ENCODE results near the gene PNPLA3.

PNPLA3 gene, protein sequence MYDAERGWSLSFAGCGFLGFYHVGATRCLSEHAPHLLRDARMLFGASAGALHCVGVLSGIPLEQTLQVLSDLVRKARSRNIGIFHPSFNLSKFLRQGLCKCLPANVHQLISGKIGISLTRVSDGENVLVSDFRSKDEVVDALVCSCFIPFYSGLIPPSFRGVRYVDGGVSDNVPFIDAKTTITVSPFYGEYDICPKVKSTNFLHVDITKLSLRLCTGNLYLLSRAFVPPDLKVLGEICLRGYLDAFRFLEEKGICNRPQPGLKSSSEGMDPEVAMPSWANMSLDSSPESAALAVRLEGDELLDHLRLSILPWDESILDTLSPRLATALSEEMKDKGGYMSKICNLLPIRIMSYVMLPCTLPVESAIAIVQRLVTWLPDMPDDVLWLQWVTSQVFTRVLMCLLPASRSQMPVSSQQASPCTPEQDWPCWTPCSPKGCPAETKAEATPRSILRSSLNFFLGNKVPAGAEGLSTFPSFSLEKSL

DNA sequence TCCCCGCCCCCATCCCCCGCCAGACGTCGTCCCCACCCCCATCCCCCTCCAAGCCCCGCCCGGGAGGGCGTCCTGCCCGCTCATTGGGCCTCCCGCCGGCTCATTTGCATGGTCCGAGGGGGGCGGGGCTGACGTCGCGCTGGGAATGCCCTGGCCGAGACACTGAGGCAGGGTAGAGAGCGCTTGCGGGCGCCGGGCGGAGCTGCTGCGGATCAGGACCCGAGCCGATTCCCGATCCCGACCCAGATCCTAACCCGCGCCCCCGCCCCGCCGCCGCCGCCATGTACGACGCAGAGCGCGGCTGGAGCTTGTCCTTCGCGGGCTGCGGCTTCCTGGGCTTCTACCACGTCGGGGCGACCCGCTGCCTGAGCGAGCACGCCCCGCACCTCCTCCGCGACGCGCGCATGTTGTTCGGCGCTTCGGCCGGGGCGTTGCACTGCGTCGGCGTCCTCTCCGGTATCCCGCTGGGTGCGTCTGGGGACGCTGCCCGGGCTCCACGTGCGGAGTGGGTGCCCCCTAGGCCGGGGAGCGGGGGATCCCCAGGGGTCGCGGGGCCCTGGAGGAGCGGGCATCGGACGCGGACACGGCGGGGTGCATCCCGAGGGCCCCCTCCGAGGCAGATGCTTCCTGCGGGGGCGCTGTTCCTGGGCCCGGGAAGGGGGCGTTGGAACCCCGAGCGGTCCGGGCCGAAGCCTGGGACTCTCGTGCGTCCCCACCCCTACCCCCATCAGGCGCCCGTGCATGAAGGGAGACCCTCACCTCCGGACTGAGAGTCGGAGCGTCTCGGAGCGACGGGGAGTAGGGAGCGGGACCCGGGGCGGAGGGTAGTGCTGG lies at the start of gene PNPLA3:
PNPLA3 (plus strand) TSS at position 175 of the 834 bp plus-strand sequence; CDS start at position 282, 107 bp downstream.
- DNase-seq (ENCODE audit: insufficient read length, low spot score) (peak; percentile 66), FAIRE-seq (no peak)

DNA sequence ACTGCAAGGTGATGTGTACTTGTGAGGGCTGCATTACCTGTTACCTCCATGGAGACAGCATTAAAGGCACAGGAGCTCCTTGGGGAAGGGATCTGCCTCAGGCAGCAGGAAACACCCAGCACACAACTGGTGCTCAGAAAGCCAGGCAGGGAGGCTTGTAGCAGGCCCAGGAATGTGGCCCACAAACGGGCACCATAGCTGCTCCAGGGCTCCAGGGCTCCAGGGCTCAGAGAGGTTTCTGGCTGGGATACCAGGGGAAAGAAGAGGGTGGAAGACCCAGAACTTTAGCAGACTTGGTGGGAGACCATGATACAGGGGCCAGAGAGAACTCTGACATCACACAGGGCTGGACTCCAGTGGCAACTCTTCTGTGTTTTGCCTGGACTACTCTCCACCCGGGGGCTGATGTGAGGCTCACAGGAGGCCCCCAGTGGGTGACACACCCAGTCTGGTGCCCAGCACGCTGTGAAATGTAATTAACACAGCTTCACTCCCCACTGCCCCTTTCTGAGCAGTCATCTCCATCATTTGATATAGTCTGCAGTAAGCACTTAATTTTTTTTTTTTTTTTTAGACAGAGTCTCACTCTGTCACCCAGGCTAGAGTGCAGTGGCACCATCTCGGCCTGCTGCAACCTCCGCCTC lies 46.6 kb upstream of the PNPLA3 start:
- DNase-seq (ENCODE audit: insufficient read length, low spot score), result no peak

DNA sequence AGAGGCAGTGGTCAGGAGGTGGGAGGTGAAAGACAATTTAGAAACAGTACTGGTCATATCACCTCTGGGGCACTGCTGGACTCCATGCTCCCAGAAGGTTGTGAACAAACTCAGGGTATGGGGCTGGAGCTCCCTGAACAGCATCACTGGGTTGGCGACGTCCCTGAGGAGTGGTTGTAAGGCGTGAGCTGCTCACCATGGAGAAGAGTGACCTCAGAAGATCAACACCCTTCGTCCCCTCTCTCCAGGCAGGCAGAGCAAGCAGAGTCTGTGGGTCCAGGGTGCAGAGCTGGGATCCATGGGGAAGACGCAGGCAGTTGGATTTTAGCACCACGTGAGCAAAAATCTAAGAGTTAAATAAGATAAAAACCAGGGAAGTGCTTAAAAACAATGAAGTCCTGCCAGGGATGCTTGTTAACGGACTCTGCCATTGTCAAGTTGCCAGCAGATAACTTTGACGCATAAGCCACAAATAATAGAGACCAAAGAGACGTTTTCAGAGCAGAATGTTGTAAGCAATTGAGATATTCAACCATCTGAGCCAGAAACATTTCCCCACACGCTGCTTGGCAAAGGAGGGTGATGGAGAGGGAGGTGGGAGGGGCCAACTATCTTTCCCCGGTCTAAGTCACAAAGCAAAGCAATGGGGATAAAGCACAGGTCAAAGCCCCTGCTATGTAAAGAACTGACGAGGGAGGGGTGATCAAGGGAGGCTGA lies 45.4 kb upstream of the PNPLA3 start:
- DNase-seq (ENCODE audit: insufficient read length, low spot score) (no peak), FAIRE-seq (no peak)

More for the DNA sequence above, 46.6 kb upstream of the PNPLA3 start:
- FAIRE-seq, result no peak

DNA sequence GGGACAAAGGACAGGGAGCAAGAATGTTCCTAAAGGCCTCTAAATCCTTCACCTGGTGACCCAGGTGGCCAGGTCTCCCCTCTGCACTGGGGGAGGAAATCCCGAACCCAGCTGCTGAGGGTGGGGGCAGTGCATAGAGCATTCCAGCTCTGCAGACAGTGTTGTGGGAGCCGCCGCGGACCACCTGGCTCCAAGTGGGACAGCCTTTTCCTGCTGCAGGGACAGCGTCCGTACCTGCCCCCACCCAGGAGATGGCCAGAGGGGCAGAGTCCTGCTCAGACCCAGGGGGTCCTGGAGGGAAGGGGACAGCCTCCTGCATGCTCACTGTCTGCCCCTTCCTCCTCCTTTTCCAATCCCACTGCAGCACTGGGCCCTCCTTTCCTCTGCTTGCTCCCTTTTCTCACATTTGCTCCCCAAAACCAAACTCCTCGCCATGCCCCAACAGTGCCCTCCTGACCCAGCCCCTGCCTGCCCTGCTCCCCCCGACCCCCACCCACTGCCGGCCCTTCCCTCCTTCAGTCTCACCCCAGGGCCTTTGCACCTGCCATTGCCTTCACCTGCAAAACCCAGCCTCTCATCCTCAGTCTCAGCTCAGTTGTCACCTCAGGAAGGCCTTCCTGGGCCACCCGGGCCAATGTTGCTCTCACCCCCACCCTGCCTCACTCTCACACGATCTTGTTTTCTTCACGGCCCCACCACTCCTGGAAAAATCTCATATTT lies 44.6 kb upstream of the PNPLA3 start:
- FAIRE-seq (no peak), DNase-seq (ENCODE audit: insufficient read length, low spot score) (no peak)

DNA sequence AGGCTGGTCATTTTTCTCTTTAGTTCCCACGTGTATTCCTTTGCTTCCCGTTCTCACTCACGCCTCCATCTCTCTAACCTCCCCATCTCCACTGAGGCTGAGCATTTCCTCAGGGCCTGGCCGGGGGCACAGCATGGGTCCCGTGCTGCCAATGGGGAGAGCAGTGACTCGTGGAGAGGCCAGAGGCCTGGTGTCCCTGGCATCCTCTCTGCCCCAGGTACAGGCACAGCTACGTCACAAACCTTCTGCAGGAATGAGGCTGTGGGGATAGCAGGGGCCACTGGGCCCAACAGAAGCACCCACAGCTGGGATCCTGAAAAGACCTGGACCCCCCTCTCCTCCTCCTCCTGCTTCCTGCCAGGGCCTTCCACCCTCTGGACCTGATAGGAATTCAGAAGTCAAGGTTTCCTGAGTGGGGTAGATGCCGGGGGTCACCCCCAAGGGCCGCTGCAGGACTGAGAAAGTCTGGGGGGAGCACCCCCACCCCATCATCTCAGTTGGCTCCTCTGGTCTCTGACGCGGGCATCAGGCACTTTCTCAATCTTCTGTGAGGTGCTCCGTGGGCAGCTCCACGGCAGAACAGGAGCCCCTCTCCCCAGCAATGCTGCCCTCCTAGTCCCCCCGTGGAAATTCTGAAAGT lies 43.6 kb upstream of the PNPLA3 start:
- FAIRE-seq, result no peak
- DNase-seq (ENCODE audit: insufficient read length, low spot score), result no peak

DNA sequence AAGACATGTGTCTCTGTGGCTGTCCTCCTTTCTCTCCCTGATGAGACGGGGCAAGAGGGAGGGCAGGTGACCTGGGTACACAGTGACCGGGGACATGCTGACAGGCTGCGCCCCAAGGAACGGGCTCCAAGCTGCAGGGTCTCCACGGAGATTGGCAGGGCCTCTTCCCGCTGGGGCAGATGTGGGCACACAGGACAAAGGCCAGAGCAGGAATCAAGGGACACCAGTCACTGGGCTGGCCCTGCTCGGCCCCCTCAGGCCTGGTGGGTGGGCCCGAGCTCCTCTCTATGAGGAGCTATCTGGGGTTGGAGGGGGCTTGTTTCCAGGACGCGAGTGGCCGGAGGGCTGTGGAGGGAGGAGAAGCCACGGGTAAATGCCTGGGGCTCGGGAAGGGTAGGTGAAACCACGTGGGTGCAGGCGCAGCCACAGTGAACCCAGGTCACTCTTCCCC lies 43.0 kb upstream of the PNPLA3 start:
- DNase-seq (ENCODE audit: insufficient read length, low spot score), result no peak
- FAIRE-seq, result no peak

DNA sequence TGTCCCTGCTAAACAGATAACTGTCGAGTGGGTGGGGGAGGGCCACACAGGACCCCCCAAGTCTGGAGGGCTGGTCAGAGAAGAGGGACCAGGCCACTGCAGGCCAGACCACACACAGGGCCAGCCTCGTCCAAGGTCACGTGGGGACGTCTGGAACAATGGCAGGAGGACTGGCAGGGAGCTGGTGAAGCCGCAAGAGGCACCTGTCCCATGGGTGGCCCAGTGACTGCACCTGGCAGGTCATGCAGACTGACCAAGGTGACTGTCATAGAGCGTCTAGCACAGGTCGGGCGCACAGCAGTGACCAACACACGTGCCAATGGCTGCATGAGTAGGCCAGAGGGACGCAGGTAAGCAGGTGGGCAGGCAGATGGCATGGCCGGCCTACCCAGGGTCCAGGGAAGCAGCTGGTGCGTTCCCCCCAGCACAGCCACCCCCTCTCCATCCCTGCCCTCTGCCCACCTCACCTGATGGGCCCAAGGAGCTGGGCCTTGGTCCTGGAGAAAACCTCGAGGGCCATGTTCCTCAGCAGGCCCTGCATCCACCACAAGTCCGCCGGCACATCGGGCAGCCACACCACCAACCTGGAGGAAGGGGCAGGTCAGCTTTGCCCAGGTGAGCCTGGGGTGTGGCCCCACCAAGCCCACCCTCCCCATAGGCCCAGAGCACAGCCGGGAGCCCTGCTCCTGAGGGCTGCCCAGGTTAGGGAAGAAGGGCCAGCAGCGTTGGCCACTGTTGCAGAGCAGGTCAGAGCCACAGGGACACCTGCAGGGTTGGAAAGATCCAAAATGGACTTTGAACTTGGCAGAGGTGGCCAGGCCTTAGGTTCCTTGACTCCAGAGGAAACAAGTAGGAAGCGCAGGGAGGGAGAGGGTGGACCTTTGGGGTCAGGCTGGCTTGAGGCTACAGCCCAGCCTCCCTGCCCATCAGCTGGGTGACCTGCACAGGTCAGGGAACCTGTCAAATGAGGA lies 42.2 kb upstream of the PNPLA3 start:
- FAIRE-seq, result no peak

DNA sequence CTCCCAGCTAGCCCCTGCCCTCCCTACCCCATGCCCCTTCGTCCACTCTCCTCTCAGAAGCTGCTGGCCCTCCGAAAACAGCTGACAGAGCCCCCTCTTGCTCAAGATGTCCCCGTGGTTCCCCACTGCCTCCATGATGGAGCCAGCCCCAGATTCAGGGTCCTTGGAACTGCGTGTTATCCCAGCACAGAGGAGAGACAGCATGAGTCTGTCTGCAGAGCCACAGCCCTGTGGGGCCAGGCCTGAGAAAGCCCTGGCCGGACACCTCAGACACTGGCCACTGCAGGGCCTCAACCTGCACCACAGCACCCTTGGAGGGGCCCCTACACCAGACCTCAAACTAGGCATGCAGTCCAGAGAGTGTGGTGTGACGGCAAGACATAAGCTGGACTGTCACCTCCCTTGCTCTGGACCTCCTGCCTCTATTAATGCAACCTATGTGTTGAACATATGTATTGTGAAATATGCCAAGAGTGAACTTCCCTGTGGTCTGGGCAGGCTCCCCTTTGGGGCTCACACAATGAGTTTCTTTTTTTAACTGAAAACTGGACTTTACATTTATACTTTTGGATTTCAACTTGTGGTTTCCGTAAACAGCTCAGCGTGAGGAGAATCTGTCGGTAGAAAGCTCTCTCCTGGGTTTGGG lies 41.4 kb upstream of the PNPLA3 start:
- DNase-seq (ENCODE audit: insufficient read length, low spot score) (no peak), FAIRE-seq (no peak)

More for the DNA sequence above, 42.2 kb upstream of the PNPLA3 start:
- DNase-seq (ENCODE audit: insufficient read length, low spot score), result no peak

DNA sequence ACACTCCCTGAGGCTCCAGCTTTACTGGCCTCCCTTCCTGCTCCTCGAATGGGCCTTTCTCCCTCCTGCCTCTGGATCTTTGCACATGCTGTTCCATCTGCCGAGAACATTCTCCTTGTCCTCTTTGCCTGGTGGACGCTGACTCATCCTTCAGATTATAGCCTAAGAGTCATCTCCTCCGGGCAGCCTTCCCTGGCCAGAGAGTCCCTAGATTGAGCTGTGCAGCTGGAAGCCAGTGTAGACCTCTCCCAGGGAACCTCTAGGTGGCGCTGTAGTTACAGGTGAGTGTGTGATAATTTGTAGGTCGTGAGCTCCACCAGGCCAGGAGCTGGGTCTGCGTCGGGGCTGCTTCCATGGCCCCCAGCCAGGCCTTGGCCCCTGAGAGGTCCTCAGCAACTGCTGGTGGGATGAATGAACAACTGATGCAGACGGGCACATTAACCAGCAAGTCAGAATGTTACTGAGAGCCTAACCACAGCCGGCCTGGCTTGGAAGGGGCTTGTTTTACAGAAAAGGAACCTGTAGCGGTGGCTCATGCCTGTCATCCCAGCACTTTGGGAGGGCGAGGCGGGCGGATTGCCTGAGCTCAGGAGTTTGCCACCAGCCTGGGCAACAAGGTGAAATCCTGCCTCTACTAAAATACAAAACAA lies 40.5 kb upstream of the PNPLA3 start:
- FAIRE-seq (peak; percentile 21), DNase-seq (ENCODE audit: insufficient read length, low spot score) (peak; percentile 67)

DNA sequence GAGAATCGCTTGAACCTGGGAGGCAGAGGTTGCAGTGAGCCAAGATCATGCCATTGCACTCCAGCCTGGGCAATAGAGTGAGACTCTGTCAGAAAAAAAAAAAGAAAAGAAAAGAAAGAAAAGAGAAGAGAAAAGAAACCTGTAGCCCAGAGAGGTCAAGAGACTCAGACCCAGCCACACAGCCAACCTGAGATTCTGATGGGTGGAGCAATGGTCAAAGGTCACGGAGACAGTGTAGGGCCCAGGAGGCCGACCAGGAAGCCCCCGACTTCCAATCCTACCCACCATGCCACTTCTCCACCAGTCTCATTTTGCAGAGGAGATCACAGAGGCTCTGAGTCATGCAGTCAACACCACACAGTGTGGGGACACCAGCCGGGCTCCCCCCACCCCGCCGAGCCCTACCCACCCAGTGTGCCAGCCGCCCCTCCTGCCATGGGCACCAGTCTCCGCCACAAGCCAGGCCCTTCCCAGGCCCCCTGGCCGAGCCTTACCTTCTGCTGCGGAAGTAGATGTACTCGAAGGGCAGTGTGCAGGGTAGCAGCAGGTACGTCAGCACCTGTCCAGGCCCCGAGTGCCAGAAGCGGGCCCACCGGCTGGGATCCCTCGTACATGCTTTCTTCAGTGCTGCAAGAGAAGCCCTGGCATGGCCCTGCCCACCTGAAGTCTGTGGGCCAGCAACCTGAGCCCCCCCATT lies 39.7 kb upstream of the PNPLA3 start:
- FAIRE-seq, result no peak
- no peak for DNase-seq (ENCODE audit: insufficient read length, low spot score)

DNA sequence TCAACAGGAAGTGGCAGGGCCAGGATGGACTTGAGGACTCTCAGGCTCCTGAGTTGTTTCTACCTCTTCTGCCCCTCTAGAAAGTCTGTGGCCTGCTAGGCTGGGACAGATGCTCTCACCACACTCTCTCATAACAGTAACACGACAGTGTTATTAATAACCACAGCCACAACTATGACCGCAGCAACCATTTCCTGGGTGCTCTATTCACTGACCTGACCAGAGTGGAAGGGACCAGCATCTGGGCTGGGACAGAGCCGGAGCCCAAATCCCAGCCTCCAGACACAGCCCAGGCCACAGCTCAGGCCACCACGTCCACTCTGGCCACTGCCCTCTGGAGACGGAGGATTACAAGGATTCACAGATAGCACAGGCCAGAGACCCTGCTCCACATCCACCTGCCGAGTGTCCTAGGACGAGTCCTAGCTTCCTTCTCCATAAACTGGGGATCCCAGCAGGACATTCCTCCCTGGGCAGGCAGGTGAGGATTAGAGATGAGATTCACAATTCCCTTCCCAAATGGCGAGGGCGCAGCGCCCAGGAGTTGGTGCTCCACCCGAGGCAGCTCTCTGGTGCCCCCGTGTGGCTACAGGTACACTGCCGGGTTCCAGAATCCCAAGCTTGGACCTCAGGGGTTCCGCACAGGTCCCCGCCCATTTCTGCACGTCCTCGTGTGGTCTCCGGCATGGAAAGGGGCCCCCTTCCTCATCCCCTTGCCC lies 38.8 kb upstream of the PNPLA3 start:
- FAIRE-seq, result peak; percentile 91
- DNase-seq (ENCODE audit: insufficient read length, low spot score), result peak; percentile 71

DNA sequence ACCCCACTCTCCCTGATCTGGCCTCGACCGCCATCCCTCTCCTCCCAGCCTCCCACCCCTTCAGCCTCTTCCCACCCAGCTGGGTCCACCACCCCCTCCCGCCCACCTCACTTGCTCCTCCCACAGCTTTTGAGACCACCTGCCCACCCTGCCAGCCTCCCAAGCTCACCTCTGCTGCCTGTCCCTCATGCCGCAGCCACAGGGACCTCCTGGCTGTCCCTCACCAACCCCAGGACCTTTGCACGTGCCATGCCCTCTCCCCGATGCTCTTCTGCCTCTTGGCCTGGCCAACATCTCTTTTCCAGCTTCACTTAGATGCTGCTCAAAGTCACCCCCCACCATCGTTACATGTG lies 38.3 kb upstream of the PNPLA3 start:
- DNase-seq (ENCODE audit: insufficient read length, low spot score) (no peak), FAIRE-seq (no peak)

DNA sequence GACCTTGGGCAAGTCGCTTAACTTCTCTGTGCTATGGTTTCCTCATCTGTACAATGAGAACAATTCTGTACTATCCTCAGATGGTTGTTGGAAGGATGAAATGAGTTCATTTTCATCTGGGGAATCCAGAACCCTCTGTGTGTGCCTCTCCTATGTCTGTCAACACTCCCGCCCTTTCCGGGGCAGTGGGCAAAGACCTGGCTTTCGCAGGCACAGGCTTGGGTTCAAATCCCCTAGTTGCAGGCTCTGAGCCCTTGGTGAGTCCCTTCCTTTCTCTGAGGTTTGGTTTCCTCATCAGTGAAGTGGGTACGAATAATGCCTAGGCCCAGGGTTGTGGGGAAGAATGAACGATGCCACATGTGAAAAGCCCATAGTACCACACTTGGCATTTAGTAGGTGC lies 37.8 kb upstream of the PNPLA3 start:
- DNase-seq (ENCODE audit: insufficient read length, low spot score), result no peak
- FAIRE-seq, result no peak

DNA sequence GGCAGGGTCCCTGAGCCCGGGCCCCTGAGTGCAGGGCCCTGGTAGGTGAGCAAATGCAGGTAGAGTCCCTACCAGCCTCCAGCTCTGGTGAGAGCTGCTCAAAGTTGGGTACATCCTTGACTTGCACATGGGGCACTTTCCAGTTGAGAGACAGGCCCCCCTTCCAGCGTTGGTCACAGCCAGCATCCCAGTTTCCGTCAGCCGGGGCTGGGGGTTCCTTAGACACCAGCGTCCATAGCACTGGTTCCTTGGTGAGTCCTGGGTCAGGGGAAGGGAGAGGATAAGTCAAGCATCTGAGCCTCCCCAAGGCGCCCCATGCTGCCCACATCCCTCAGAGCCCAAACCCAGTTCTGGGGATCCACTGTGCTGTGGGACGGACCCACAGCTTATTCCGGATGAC lies 37.4 kb upstream of the PNPLA3 start:
- FAIRE-seq, result no peak
- no peak for DNase-seq (ENCODE audit: insufficient read length, low spot score)

DNA sequence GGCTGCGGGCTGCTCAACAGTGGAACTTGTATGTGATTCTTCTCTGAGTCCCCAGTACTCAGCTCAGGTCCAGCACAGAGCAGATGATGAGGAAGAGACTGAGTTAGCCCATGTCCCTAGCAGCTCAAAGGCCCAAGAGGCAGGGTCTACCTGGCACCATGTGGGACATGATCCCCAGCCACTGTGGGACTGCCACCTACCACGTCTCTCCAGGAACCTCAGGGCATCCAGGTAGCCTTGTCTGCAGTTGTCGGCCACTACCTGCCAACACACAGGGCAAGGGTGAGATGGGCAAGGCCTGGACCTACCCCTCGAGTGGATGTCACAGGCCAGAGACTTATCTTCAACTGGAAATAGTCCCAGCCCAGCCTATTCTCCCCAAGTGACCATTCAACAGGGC lies 36.2 kb upstream of the PNPLA3 start:
- no peak for DNase-seq (ENCODE audit: insufficient read length, low spot score)
- no peak for FAIRE-seq

DNA sequence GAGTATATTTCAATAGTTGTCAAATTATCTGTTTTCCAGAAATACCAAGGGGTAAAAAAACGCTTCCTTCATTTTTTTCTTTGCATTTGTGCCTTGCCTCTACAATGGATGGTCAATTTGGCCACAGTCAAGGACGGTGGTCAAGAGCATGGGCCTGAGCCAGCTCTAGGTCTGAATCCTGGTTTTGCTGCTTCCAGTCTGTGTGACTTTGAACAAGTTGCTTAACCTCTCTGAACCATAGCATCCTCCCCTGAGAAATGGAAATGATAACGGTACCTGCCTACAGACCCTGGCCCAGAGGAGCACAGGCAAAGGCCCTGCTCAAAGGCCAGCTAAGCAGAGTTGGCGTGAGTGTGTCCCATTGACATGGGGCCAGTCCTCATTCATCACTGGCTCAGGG lies 34.9 kb upstream of the PNPLA3 start:
- no peak for FAIRE-seq

More for the DNA sequence above, 34.9 kb upstream of the PNPLA3 start:
- DNase-seq (ENCODE audit: insufficient read length, low spot score), result no peak
